HL-60 (cell line): ENCODE results near the gene SHH.

Source experiments
- CTCF ChIP-seq: IDR thresholded peaks from one replicate; pipeline ENCODE4 v1.5.1; 2011; ENCODE audit warnings: low read length, control low read depth, inconsistent platforms; ENCODE audit not compliant: insufficient read depth
- GABPA ChIP-seq: IDR thresholded peaks from 2 replicates; pipeline ENCODE4 v1.6.1; 2012; ENCODE audit warnings: low read depth
- REST ChIP-seq: IDR thresholded peaks from 2 replicates; pipeline ENCODE4 v1.6.1; 2012; ENCODE audit warnings: low read depth; ENCODE audit not compliant: insufficient replicate concordance

- TF ChIP-seq CTCF = no peak
- no peak for TF ChIP-seq GABPA
- TF ChIP-seq REST = no peak
Measured at GRCh38 chr7:155780884-155781283, 31.4 kb downstream of the SHH start.
